NCI-H146 treated with DMSO at 0.1 percent for 48 hours (cell line): Measurements from ENCODE around the gene MTA3.

Experiments used
- DNase-seq: peaks from one replicate; lab custom pipeline; 2025; ENCODE audit not compliant: unreplicated experiment; lab: John Stamatoyannopoulos, UW

Gene MTA3

DNA sequence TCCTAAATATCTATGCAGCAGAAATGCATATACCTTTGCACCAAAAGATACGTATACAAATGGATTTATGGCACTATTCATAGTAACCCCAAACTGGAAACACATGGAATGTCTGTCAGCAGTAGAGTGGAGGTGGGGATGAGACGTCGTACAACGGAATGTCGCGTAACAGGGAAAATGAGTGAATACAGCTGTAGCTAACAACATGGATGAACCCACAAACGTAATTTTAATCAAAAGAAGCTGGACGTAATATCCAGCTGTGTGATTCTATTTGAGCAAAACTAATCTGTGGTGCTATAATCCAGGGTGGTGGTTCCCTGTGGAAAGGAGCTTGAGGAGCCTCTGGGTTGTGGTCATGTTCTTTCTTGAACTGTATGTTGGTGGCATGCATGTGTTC is 89.9 kb downstream of the MTA3 start:
- DNase-seq, result no peak

DNA sequence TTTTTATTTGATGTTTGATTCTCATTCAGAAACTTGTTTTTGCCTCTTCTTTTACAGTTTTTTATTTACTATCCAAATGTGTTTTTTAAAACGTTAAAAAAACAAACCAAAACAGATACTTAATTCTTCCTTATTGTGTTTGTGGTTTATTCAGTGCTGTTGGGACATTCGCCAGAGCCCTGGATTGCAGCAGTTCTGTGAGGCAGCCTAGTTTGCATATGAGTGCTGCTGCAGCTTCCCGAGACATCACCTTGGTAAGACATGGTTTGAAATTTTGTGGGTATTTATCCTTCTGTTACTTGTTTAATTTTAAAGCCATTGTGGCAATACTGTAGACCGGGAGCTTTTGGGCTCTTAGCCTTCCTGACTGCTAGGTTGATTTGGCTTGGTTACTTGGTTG is 91.2 kb downstream of the MTA3 start:
- DNase-seq, result no peak

DNA sequence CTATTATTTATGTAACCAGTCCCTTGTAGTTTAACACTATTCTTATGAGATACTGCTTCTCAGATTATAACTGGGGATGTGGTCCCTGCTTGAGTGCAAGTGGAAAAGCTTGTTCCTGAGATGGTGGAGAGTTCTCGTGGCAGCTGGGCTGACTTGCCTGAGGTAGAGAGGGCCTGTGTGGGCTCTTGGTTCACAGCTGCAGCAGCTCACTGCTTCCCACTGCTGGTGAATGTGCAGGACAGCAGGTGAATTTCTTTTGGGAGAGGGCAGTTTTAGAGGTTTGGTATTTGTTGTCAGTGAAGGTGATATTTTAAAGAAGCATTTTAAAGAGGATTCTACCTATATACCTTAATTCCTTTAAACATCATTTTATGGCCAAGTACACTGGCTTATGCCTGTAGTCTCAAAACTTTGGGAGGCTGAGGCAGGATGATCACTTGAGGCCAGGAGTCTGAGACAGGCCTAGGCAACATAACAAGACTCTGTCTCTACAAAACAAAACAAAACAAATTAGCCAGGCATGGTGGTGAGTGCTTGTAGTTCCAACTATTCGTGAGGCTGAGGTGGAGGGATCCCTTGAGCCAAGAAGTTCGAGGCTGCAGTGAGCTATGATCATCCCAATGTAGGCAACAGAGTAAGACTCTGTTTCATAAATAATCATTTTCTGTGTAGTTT is 94.8 kb downstream of the MTA3 start:
- peak; percentile 54 for DNase-seq

DNA sequence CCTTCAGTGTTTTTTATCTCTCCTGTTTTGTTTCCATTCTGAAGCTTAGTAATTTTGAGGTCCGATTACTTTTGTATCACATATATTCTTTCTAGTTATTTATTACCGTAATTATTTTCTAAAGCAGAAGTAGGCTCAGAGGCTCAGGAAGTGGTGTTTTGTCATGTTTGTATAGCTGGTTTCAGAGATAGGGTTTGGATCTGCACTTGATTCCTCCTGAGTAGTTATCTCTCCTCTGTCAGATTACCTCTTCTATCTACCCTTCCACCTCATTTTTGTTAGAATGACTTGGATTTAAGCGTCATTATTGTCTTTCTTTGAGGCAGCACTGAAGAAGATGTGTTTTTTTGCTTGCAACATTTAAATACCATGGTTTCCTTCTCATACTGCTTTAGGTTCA is 95.4 kb downstream of the MTA3 start:
- DNase-seq, result no peak

DNA sequence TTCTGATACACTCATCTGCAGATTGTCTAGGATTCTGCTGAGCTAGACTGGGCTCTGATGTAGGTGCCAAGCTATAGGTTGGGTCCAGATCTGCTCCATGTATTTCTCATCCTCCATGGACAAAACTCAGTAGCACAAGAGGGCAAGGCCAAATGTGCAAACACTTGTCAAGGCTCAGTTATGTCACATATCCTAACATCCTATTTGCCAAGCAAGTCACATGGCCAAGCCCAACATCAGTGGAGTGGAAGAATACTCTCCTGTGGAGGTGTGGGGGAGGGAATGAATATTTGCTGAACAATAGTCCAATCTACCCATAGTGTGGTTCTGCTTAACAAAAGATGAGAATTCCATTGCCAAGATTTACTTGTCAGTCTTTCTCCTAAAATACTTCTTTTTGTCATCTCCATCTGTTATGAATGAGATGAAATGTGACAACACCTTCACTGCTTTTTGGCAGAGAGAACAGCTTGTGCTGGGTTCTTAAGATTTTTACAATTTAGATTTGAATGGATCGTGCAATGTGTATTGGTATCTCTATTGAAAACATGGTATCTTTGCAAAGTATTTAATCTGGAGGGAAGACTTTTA is 105.7 kb downstream of the MTA3 start:
- DNase-seq, result no peak

DNA sequence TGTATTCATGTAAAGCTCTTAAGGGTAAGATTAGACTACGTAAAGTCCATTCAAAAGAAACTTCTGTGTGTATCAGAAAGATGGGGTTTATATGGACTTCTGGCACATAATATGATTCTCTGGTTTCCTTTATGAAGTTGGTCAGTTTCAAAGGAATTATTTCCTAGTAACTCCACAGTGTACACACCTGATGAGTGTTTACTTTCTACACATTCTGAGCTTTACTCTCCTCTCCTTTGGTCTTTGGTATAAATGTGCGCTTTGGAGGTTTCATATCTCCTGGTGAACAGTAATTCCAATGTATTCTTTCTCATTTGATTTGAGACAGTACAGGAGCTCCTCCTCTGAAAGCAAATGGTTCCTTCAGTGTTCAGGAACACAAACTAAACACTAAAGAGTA is 107.4 kb downstream of the MTA3 start:
- DNase-seq, result no peak

DNA sequence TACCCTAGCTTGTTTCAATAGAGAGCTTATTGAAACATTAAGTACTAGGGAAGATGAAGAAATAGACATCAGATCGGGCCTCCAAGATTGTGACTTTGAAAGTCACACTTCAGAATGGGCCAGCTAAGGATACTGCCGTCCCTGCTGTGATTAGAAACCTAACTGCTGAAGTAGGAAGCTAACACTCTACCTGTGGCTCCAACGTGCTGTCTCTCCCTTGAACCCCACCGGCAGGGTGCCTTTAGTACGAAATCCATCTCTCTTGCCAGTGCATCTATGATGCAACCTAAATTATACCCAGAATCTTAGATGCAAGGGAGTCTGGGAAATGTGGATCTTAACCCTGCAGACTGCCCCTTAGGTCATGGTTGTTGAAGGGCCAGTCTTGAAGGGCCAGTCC is 116.9 kb downstream of the MTA3 start:
- DNase-seq, result no peak

DNA sequence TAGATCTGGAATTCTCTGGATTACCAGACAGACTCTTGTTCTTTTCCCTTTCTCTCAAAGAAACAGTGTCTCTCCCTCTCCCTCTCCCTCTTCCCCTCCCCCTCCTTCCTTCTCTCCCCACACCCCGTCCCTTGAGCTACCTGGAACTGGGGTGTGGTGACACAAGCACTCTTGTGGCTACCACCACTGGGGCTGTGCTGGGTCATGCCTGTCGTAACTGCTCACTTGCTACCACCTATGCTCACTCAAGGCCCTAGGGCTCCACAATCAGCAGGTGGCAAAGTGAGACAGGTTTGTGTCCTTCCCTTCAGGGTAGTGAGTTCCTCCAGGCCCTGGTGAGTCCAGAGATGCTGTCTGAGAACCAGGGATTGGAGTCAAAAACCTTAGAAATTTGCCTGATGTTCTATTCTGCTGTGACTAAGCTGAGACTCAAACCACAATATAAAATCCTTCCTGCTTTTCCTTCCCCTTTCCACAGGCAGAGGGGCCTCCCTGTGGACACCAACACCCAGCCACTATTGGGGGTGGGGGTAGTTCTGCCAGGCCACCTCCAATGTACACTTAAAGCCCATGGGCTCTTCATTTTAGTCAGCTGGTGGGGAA is 124.7 kb downstream of the MTA3 start:
- no peak for DNase-seq

DNA sequence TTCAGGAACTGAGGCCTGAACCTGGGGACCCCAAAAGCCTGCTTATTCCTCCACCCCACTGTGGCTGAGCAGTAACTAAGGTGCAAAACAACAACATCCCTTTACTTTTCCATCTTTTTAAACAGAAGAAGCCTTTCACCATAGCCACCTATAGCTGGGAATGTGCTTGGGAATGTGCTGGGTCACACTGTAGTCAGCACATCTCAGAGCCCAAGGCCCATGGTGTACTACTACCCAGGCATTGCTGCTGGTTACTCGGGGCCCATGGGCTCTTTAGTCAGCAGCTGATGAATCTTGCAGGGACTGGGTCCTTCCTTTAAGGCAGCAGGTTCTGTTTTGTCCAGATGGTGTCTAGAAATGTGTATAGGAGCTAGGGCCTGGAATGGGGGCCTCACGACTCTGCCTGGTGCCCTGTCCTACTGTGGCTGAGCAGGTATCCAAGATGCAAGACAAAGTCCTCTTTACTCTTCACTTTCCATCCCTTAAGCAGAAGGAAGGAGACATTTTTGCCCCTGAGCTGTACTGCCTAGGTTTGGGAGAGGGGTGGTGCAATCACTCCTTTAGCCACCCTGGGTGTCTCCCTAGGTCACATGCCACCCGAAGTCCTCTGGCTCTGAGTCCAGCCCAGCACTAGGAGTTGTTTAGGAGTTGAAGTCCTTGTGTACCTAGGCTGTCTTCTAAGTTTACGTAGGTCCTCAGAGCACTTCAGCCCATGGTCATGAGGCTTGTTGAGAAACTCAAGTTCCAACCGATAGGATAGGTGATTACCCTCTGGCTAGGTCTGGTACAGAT is 125.5 kb downstream of the MTA3 start:
- DNase-seq, result no peak

DNA sequence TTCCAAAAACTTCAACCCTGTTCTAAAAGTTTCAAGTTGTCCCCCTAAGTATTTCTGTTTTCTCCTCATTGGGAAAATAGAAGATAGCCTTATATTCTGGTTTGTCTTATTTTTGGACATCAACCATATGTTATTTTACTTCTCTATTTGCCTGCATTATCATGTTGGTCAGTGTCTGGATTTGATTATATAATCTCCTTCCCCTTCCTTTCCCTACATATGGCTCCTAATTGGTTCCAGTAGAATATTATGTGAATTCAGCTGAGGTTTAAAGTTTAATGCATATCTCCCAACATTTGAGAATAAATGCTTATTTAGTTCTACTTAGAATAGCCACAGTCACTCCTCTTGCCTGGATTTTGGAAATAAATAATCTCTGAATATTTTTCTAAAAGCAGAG is 128.6 kb downstream of the MTA3 start:
- DNase-seq, result no peak

DNA sequence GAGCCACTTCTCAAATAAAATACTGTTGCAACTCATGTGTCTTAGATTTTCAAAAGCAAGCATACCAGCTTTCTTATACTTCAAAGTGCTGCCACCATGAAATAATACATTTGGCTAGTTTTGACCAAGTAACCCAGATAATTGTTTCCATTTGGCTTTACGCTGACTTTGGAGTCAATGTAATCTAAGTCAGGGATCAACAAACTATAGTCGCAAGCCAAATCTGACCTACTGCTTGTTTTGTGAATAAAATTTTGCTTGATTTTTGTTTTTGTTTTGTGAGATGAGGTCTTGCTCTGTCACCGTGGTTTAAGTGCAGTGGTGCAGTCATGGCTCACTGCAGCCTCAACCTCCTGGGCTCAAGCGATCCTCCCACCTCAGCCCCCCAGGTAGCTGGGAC is 130.5 kb downstream of the MTA3 start:
- no peak for DNase-seq

DNA sequence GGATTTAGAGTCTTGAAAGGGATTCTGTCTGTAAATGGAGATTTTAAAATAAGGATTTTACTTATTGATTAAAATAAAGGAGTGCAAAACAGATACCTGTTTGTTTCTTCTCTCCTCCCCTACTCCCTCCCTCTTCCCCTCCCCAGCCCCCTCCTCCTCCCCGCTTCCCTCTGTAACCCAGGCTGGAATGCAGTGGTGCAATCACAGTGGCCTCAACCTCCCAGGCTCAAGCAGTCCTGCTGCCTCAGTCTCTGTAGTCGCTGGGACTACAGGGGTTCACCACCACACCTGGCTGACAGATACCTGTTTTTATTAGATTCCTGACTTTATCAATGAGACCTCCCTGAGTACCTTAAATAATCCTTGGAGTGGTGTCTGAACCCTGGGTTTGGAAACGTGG is 138.4 kb downstream of the MTA3 start:
- DNase-seq, result no peak

DNA sequence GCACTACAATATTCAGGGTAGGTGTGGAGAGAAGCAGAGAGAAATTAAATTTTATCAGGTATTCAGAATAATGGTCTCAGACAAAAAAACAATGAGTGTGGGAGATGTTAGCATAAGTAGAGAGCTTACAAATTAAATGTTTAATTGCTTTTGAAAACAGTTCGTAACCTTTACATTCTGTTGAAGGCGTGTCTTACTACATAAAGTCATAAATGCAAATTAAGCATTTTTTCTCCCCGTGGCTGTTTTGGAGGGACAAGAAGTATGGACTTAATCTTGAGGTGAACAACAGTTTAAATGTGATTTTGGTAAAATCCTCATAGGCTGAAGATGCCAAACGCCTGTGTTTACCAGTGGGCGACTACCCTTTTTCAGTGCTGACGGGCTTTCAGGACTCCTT is 139.7 kb downstream of the MTA3 start:
- DNase-seq, result no peak

DNA sequence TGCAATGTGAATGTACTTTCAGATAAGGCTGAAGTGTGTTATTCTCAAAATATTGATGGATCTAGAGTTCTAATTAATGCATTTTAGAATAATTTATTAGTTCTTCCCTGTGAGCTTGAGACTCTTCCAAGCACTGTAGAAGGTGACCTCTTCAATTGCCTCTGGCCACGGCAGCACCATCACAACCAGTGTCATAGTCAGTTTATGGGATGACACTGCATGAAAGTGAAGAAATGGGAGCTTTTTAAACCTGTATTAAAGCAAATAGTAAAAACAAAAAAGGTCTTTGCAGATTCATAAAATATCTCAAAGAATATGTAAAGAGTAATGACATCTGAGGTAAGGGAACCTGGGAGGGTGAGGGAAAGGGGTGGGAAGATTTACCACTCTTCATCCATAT is 143.5 kb downstream of the MTA3 start:
- DNase-seq, result no peak

DNA sequence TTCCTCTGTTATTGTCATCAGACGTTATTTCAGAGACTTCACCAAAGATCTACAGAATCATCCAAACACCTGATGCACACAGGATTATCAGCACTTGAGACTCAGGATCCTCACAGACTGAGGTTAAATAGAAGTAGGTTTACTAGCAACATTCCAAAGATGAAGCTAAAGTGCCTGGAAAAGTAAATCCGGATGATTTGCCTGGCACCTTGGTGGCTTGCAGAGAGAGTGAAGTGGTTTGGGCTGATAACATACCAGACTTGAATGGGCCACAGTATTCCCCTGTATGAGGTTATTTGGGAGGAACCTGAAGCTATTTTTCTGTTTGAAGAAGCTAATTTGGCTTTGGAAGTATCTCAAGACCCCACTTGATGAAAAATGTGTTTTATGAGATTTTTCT is 144.5 kb downstream of the MTA3 start:
- DNase-seq, result no peak

DNA sequence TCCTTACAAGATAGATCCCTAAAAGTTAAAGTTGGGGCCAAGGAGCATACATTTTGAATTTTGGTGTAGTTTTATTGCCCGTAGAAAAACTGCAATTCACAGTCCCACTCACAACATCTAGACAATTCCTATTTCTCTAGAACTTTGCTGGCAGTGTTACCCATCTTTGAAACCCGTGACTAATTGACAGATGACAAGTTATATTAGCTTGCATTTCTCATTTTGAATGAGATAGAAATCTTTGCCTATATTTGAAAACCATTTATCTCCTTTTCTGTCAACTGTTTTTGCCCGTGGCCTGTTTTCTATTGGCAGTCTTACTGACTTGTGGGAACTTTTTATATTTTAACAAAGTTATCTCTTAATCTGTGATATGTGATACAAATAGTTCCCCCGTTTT is 145.5 kb downstream of the MTA3 start:
- no peak for DNase-seq

DNA sequence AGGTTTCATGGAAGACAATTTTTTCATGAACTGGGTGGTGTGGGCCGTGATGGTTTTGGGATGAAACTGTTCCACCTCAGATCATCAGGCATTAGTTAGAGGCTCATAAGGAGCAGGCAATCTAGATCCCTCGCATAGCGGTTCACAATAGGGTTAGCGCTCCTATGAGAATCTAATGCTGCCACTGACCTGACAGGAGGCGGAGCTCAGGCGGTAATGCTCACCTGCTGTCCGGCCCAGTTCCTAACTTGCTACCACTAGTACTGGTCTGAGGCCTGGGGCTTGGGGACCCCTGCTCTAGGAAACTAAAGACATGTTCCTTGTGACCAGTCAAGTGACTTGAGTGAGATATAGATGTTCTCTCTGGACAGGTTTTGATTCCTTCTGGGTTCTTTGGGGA is 146.3 kb downstream of the MTA3 start:
- DNase-seq, result no peak

DNA sequence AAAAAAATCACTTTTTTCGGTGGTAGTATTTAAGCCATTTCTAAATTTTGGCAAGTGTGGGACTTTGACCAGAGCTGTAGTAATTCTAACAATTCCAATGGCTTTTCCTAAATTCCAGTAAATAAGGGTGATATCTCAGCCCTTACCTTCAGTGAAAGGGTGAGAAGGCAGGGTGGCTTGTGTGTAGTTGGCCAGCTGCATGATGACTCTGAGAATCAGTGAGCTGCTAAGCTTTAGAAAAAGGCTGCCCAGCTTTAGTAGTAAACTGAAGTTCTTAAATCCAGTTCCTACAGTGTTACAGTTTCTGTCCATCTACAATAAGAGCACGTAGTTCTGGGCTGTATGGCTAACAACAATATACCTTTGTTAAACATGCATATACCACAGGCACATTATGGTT is 153.5 kb downstream of the MTA3 start:
- DNase-seq, result no peak

DNA sequence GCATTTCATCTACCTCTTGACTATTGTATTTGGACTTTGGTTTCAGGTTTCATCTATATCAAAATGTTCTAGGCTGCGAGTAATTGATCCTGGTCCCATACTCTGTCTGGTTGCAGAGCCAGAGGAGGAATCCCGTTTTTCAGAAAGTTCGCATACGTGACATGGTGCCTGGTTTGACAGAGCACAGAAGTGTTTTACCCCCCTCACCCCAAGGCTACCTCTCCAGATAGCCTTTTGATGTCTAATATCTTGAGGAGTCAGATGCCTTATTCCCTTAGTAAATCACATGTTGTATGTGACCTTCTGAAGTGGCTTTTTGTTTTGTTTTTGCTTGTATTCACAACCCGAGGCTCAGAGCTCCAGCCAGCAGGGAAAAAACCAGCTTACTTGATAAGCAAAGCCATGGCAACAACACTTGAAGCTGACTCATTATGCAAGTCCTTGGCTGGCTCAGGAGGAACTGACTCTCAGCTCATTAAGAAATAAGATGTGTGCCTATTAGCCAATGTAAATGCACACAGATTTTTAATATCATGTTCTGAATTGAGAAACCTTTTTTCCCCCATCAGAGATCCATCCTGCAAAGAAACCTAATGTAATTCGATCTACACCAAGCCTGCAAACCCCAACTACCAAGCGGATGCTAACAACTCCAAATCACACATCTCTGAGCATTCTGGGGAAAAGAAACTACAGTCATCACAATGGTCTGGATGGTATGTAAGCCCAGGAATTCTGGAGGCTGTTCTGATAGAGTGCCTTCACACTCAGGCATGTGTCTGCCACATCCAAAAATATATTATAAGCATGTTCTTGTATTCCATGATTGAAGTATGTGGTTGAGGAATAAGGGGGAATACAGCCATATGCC is 154.1 kb downstream of the MTA3 start:
- DNase-seq, result no peak

DNA sequence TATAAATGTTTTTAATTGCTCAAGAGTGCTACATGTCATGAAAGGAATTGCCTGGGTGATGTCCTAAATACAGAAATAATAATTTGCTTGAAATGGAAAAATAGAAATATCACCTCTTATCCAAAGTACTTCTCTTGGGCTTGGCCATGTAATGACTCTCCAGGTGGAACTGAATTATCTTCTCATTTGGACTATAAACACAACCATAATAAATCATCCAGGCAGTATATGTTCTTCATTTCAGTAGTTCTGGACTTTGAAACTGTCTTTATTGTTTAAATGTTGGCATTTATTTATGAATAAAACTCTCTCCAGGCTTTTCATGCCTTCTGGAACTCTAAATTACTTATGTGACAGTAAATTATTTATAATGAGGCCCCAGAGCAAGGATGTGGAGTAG is 155.0 kb downstream of the MTA3 start:
- DNase-seq, result no peak

DNA sequence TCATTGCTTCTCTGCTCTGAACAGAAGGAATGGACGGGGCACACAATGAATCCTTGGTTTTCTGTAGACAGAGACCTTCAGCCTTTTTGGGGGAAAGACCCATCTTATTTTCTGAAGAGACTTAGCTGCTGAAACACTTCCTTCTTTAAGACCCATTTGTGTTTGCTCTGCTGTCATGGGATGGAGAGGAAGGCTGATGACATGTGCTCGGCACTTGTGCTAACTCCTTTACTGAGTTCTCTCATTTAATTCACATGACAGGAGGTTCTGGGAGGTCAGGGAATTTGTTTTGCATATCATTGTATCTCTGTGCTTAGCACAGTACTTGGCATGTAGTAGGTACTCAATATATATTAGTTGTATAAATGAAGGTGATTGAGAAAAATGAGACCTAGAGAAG is 156.5 kb downstream of the MTA3 start:
- no peak for DNase-seq
